Type B pancreatic cell (in vitro differentiated cells): ENCODE results near the gene WDR6. TPM values are rescaled to one million over a fixed set of nuclear protein-coding genes. Genes with fewer than 3 reads are reported as not detected.

Source experiments
- DNase-seq: peaks from one replicate; pipeline ENCODE4 v3.0.0; 2021; ENCODE audit warnings: mixed read lengths; ENCODE audit not compliant: unreplicated experiment; ENCODE audit errors: extremely low spot score
- H3K27ac Mint-ChIP-seq: 2 replicates; pipeline ENCODE4 v1.8.0; 2021; ENCODE audit warnings: mild to moderate bottlenecking, mixed read lengths
- H3K27me3 Mint-ChIP-seq: 2 replicates; pipeline ENCODE4 v1.8.0; 2021; ENCODE audit warnings: mixed read lengths
- H3K36me3 Mint-ChIP-seq: 2 replicates; pipeline ENCODE4 v1.8.0; 2021; ENCODE audit warnings: mixed read lengths
- H3K4me1 Mint-ChIP-seq: one replicate; pipeline ENCODE4 v1.8.0; 2021; ENCODE audit warnings: mixed read lengths; ENCODE audit not compliant: unreplicated experiment
- H3K4me3 Mint-ChIP-seq: 2 replicates; pipeline ENCODE4 v1.8.0; 2021; ENCODE audit warnings: mild to moderate bottlenecking, mixed read lengths
- H3K9me3 Mint-ChIP-seq: 2 replicates; pipeline ENCODE4 v1.8.0; 2021; ENCODE audit warnings: mixed read lengths
- CTCF ChIP-seq: fragments of 200-600 bp; sonication (generic); conservative IDR thresholded peaks from 2 replicates; pipeline ENCODE4 v1.5.0; 2021; ENCODE audit warnings: antibody characterized with exemption, mild to moderate bottlenecking
- total RNA-seq: library from RNA; stranded (reverse); gene quantifications from 2 replicates; pipeline ENCODE4 v1.2.1, GENCODE V29; 2021; ENCODE audit warnings: low replicate concordance

Gene WDR6
- total RNA-seq, 1 donor from 2014 or later = 334 TPM

GRCh38 chr3:49013738-49014660 is 6.8 kb downstream of the WDR6 start:
- peak; percentile 74 for TF ChIP-seq CTCF
- Mint-ChIP-seq H3K4me1 (peaks cover 8% of the 10 kb centered on the region), H3K4me3 (no peak overlapping the region), H3K9me3 (no peaks in the 10 kb centered on the region), H3K27me3 (no peaks in the 10 kb centered on the region), H3K36me3 (peaks cover 6% of the 10 kb centered on the region), H3K27ac (peak overlapping the region; percentile 53)
- DNase-seq = no peak

- no peak for DNase-seq
- Mint-ChIP-seq H3K9me3 (no peaks in the 10 kb centered on the region), H3K4me1 (peaks cover 4% of the 10 kb centered on the region), H3K4me3 (peak overlapping the region; percentile 52), H3K27me3 (no peaks in the 10 kb centered on the region), H3K27ac (peak overlapping the region; percentile 62), H3K36me3 (peaks cover 6% of the 10 kb centered on the region)
- no peak for TF ChIP-seq CTCF
Measured at GRCh38 chr3:49015072-49015471, 7.9 kb downstream of the WDR6 start.

GRCh38 chr3:49015765-49016164 is 8.6 kb downstream of the WDR6 start:
- Mint-ChIP-seq H3K9me3 (no peaks in the 10 kb centered on the region), H3K4me3 (peak overlapping the region; percentile 68), H3K27me3 (no peaks in the 10 kb centered on the region), H3K27ac (peak overlapping the region; percentile 62), H3K36me3 (peaks cover 6% of the 10 kb centered on the region), H3K4me1 (peaks cover 4% of the 10 kb centered on the region)
- no peak for DNase-seq
- TF ChIP-seq CTCF = no peak

GRCh38 chr3:49016414-49017228 is 9.4 kb downstream of the WDR6 start:
- TF ChIP-seq CTCF = no peak
- peaks cover 6% of the 10 kb centered on the region for H3K36me3 Mint-ChIP-seq

GRCh38 chr3:49017229-49017970 is 10.2 kb downstream of the WDR6 start:
- Mint-ChIP-seq H3K4me3 (peak overlapping the region; percentile 92), H3K4me1 (peaks cover 4% of the 10 kb centered on the region), H3K9me3 (no peaks in the 10 kb centered on the region), H3K27ac (peak overlapping the region; percentile 88), H3K27me3 (no peaks in the 10 kb centered on the region), H3K36me3 (peaks cover 6% of the 10 kb centered on the region)
- DNase-seq = no peak
- TF ChIP-seq CTCF = no peak

More at GRCh38 chr3:49016414-49017228, 9.4 kb downstream of the WDR6 start:
- no peaks in the 10 kb centered on the region for H3K27me3 Mint-ChIP-seq
- H3K4me1 Mint-ChIP-seq = peaks cover 4% of the 10 kb centered on the region
- DNase-seq = no peak
- peak overlapping the region; percentile 92 for H3K4me3 Mint-ChIP-seq
- H3K27ac Mint-ChIP-seq = peak overlapping the region; percentile 88
- no peaks in the 10 kb centered on the region for H3K9me3 Mint-ChIP-seq
